D721Med (cell line): Measurements from ENCODE around the gene CCNDBP1.

ENCODE experiments used
- DNase-seq: peaks from one replicate; pipeline ENCODE4 v3.0.0; 2011; ENCODE audit warnings: low spot score; ENCODE audit not compliant: insufficient read length
- FAIRE-seq: peaks from 2 replicates; lab custom pipeline; 2011; peaks lifted over from hg19 to GRCh38; lab: Jason Lieb, UNC
- CTCF ChIP-seq: IDR thresholded peaks from 2 replicates; pipeline ENCODE4 v1.5.1; 2012; ENCODE audit warnings: mild to moderate bottlenecking, control low read depth; ENCODE audit not compliant: insufficient read depth; ENCODE audit errors: missing control alignments

CCNDBP1 gene

GRCh38 chr15:43184407-43185124 is 637 bp upstream of the CCNDBP1 start:
- TF ChIP-seq CTCF, result no peak
- DNase-seq (no peak), FAIRE-seq (no peak)

- TF ChIP-seq CTCF, result no peak
- FAIRE-seq, result no peak
- no peak for DNase-seq
Measured at GRCh38 chr15:43186003-43186353, 775 bp downstream of the CCNDBP1 start.

- DNase-seq (no peak), FAIRE-seq (no peak)
- peak; percentile 73 for TF ChIP-seq CTCF
Measured at GRCh38 chr15:43187544-43188155, 2.4 kb downstream of the CCNDBP1 start.

- FAIRE-seq, result no peak
- TF ChIP-seq CTCF, result no peak
- no peak for DNase-seq
Measured at GRCh38 chr15:43189296-43189695, 4.1 kb downstream of the CCNDBP1 start.

GRCh38 chr15:43190178-43190577 is 5.0 kb downstream of the CCNDBP1 start:
- FAIRE-seq (no peak), DNase-seq (no peak)
- TF ChIP-seq CTCF, result no peak

- DNase-seq (no peak), FAIRE-seq (no peak)
- no peak for TF ChIP-seq CTCF
Measured at GRCh38 chr15:43193710-43194109, 8.5 kb downstream of the CCNDBP1 start.

GRCh38 chr15:43194795-43195194 is 9.6 kb downstream of the CCNDBP1 start:
- FAIRE-seq (no peak), DNase-seq (no peak)
- no peak for TF ChIP-seq CTCF
